Fibroblast of lung (primary cell): Measurements from ENCODE around the gene FERMT1. TPM values are rescaled to one million over a fixed set of nuclear protein-coding genes. Genes with fewer than 3 reads are reported as not detected.

Source experiments
- DNase-seq, 2 donors: peaks; one replicate each; pipeline versions ENCODE4 v3.0.0 to v3.0.0-alpha.2; 2010; ENCODE audit warnings: low read depth in 2 of 2
- H2AFZ ChIP-seq: 2 replicates; pipeline ENCODE4 v1.5.1; 2012; ENCODE audit warnings: low read length, control low read depth, inconsistent platforms
- H3K27ac ChIP-seq: 2 replicates; pipeline ENCODE4 v1.5.1; 2011; ENCODE audit warnings: low read length, control low read depth; ENCODE audit not compliant: insufficient read depth
- H3K27me3 ChIP-seq: 2 replicates; pipeline ENCODE4 v1.5.1; 2011; ENCODE audit warnings: mild to moderate bottlenecking, low read length; ENCODE audit not compliant: control insufficient read depth, insufficient read depth
- H3K36me3 ChIP-seq: 2 replicates; pipeline ENCODE4 v1.5.1; 2011; ENCODE audit warnings: low read length; ENCODE audit not compliant: control insufficient read depth, insufficient read depth
- H3K4me1 ChIP-seq: 2 replicates; pipeline ENCODE4 v1.5.1; 2011; ENCODE audit warnings: low read length; ENCODE audit not compliant: control insufficient read depth, insufficient read depth; ENCODE audit errors: extremely low read depth
- H3K4me2 ChIP-seq: 2 replicates; pipeline ENCODE4 v1.5.1; 2011; ENCODE audit warnings: low read length, control low read depth; ENCODE audit not compliant: insufficient read depth; ENCODE audit errors: extremely low read depth
- H3K4me3 ChIP-seq, 4 experiments: fragments of 200-600 bp in 1 of 4; sonication (generic) in 1 of 4; replicated peaks in 1 of 4; 2 replicates each; pipeline ENCODE4 v1.5.1; 2011 to 2016; ENCODE audit warnings: low read length in 4 of 4, low read depth in 3 of 4, mild to moderate bottlenecking in 3 of 4, control low read depth in 2 of 4, inconsistent platforms in 1 of 4, mixed read lengths in 1 of 4; ENCODE audit not compliant: insufficient read depth in 1 of 4; ENCODE audit errors: control extremely low read depth in 1 of 4
- H3K79me2 ChIP-seq: 2 replicates; pipeline ENCODE4 v1.5.1; 2012; ENCODE audit warnings: mild to moderate bottlenecking, low read length, inconsistent platforms; ENCODE audit not compliant: control insufficient read depth, insufficient read depth
- H3K9ac ChIP-seq: 2 replicates; pipeline ENCODE4 v1.5.1; 2011; ENCODE audit warnings: mild to moderate bottlenecking, low read length, control low read depth; ENCODE audit not compliant: insufficient read depth
- H3K9me3 ChIP-seq: 2 replicates; pipeline ENCODE4 v1.5.1; 2012; ENCODE audit warnings: low read depth, low read length; ENCODE audit not compliant: control insufficient read depth, insufficient read depth
- H4K20me1 ChIP-seq: 2 replicates; pipeline ENCODE4 v1.5.1; 2011; ENCODE audit warnings: low read length; ENCODE audit not compliant: control insufficient read depth, insufficient read depth; ENCODE audit errors: extremely low read depth
- EZH2 ChIP-seq: IDR thresholded peaks from 2 replicates; pipeline ENCODE4 v1.5.1; 2012; ENCODE audit warnings: low read length, control low read depth, mild to moderate bottlenecking; ENCODE audit errors: missing control alignments
- polyA plus RNA-seq, 2 donors: library from polyadenylated mRNA; depleted of rRNA in 1 of 2; stranded (reverse) in 1 of 2; unstranded in 1 of 2; fragments of >200 nt; gene quantifications; 2 replicates each; pipeline ENCODE4 v1.2.1, GENCODE V29; 2011 to 2012; ENCODE audit warnings: missing spikeins in 1 of 2
- total RNA-seq: library from RNA; depleted of rRNA; stranded (reverse); fragments of >200 nt; gene quantifications from 2 replicates; pipeline ENCODE4 v1.2.1, GENCODE V29; 2014
- TF ChIP-seq, protein P1 (sequence below), 2 donors: IDR thresholded peaks in 1 of 2; conservative IDR thresholded peaks in 1 of 2; 1 replicate in 1 of 2; 2 replicates in 1 of 2; pipeline ENCODE4 v1.5.1; 2011 to 2012; ENCODE audit warnings: low read length in 2 of 2, control low read depth in 1 of 2, inconsistent platforms in 1 of 2, low read depth in 1 of 2, mild to moderate bottlenecking in 1 of 2

The FERMT1 gene
- total and polyA plus RNA-seq, 2 donors (not counting 1 experiment from before 2014, with no cell fraction given): 6.8 to 8.1 TPM

DNA sequence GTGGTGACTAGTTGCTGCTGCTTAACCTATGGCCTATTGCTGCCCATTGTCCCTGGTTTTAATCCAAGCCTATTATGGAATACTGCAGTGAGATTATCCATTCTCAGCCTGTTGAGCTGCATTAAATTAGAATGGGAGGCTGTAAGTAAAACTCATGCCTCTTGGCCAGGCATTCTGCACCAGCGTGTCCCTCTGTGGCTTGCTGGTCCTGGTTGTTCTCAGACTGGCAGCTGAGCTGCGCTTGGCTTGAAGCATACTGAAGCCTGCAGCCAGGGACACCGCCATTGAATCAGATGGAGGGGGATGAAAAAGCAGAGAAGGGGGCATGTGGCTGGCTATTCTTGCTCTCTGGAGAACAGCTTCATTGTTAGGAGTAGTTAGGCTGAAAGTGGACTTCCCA lies 84.6 kb downstream of the FERMT1 start:
- TF ChIP-seq, protein P1, sequence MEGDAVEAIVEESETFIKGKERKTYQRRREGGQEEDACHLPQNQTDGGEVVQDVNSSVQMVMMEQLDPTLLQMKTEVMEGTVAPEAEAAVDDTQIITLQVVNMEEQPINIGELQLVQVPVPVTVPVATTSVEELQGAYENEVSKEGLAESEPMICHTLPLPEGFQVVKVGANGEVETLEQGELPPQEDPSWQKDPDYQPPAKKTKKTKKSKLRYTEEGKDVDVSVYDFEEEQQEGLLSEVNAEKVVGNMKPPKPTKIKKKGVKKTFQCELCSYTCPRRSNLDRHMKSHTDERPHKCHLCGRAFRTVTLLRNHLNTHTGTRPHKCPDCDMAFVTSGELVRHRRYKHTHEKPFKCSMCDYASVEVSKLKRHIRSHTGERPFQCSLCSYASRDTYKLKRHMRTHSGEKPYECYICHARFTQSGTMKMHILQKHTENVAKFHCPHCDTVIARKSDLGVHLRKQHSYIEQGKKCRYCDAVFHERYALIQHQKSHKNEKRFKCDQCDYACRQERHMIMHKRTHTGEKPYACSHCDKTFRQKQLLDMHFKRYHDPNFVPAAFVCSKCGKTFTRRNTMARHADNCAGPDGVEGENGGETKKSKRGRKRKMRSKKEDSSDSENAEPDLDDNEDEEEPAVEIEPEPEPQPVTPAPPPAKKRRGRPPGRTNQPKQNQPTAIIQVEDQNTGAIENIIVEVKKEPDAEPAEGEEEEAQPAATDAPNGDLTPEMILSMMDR (conservative IDR thresholded peaks at IDR 0.05 in 1 of 2, IDR thresholded peaks at IDR 0.05 in 1 of 2; ENCODE audit: low read depth in 1 of 2, low read length in 2 of 2): no peak
- no peak for TF ChIP-seq EZH2
- Histone ChIP-seq H3K4me2 (no peak overlapping the region), H3K4me1 (no peaks in the 10 kb centered on the region), H3K4me3 (no peak overlapping the region), H3K36me3 (peaks cover 7% of the 10 kb centered on the region), H3K9me3 (no peaks in the 10 kb centered on the region), H3K79me2 (no peaks in the 10 kb centered on the region), H4K20me1 (no peaks in the 10 kb centered on the region), H3K9ac (no peak overlapping the region), H2AFZ (no peak overlapping the region), H3K27me3 (no peaks in the 10 kb centered on the region), H3K27ac (no peak overlapping the region)
- no peak for DNase-seq

DNA sequence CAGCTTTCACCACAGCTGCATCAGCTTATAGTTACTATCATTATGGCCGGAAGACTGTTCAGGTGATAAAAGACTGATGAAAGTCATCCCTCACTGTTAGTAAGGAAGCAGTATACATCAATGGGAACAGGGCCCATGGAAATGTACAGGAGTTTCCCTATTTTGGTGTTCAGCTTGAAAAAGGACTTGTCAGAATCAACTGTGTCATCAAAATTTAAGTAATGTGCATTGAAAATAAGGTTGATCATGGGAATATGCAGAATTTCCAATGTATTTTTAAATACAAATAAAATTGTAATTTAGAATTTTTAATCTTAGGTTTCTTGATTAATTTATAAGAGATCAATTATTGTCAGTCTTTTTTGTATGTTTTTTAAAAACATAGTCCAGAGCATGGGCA lies 85.7 kb downstream of the FERMT1 start:
- no peak overlapping the region for H3K4me3 ChIP-seq
- H4K20me1 ChIP-seq: no peaks in the 10 kb centered on the region
- no peaks in the 10 kb centered on the region for H3K79me2 ChIP-seq
- no peak for DNase-seq
- peaks cover 7% of the 10 kb centered on the region for H3K36me3 ChIP-seq
- H3K27me3 ChIP-seq: no peaks in the 10 kb centered on the region
- H3K9me3 ChIP-seq: no peaks in the 10 kb centered on the region
- no peak overlapping the region for H2AFZ ChIP-seq
- no peaks in the 10 kb centered on the region for H3K4me1 ChIP-seq
- no peak overlapping the region for H3K9ac ChIP-seq
- no peak overlapping the region for H3K4me2 ChIP-seq
- TF ChIP-seq EZH2: no peak
- TF ChIP-seq, protein P1 (conservative IDR thresholded peaks at IDR 0.05 in 1 of 2, IDR thresholded peaks at IDR 0.05 in 1 of 2; ENCODE audit: low read depth in 1 of 2, low read length in 2 of 2): no peak
- H3K27ac ChIP-seq: no peak overlapping the region

DNA sequence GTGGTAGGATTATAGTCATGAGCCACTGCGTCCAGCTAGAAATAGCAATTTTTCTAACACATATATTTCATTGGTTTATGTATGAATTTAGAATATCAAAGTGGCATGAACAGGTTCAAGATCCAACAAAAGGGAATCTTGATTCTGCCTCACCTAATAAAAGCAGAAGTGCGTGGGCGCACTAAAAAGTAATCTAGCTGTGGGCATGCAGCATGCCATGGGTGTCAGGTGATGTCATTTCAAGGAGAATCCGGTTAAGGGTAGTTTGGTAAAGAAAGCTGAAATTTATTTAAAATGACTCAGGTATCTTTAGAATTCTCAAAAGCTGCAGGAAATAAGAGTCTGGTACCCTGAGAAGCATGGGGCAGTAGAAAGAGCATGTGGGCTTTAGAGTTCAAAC lies 86.6 kb downstream of the FERMT1 start:
- no peaks in the 10 kb centered on the region for H3K27me3 ChIP-seq
- H3K4me1 ChIP-seq: no peaks in the 10 kb centered on the region
- H2AFZ ChIP-seq: no peak overlapping the region
- H3K27ac ChIP-seq: no peak overlapping the region
- H3K4me2 ChIP-seq: no peak overlapping the region
- no peak overlapping the region for H3K4me3 ChIP-seq
- no peak for TF ChIP-seq EZH2
- TF ChIP-seq, protein P1 (conservative IDR thresholded peaks at IDR 0.05 in 1 of 2, IDR thresholded peaks at IDR 0.05 in 1 of 2; ENCODE audit: low read depth in 1 of 2, low read length in 2 of 2): no peak
- no peak overlapping the region for H3K9ac ChIP-seq
- no peak for DNase-seq
- no peaks in the 10 kb centered on the region for H3K9me3 ChIP-seq
- H3K36me3 ChIP-seq: peaks cover 3% of the 10 kb centered on the region
- no peaks in the 10 kb centered on the region for H3K79me2 ChIP-seq
- H4K20me1 ChIP-seq: no peaks in the 10 kb centered on the region
